Stomach (tissue), 9 donors: ENCODE data around the gene HAAO. TPM values are rescaled to one million over a fixed set of nuclear protein-coding genes. Genes with fewer than 3 reads are reported as not detected.

ENCODE experiments used
- DNase-seq, 2 donors: peaks; one replicate each; pipeline versions ENCODE4 v3.0.0 to v3.0.0-alpha.2; 2013 to 2019
- H3K27ac ChIP-seq, 5 donors: fragments of 200-600 bp in 4 of 5; sonication (generic) in 4 of 5; one replicate each; pipeline ENCODE4 v1.5.1; 2013 to 2019; ENCODE audit warnings: mild to moderate bottlenecking in 1 of 5, moderate library complexity in 1 of 5
- H3K27me3 ChIP-seq, 3 donors: fragments of 200-600 bp; sonication (generic); one replicate each; pipeline ENCODE4 v1.5.1; 2017 to 2019; ENCODE audit warnings: mixed run types in 1 of 3
- H3K36me3 ChIP-seq, 4 donors: fragments of 200-600 bp; sonication (generic); 1 replicate in 3 of 4; 2 replicates in 1 of 4; pipeline ENCODE4 v1.5.1; 2016 to 2019
- H3K4me1 ChIP-seq, 4 donors: fragments of 200-600 bp; sonication (generic); one replicate each; pipeline ENCODE4 v1.5.1; 2016 to 2019
- H3K4me3 ChIP-seq, 4 donors: fragments of 200-600 bp; sonication (generic) in 3 of 4; one replicate each; pipeline ENCODE4 v1.5.1; 2016 to 2019; ENCODE audit warnings: mild to moderate bottlenecking in 1 of 4
- H3K9me3 ChIP-seq, 4 donors: fragments of 200-600 bp; sonication (generic); one replicate each; pipeline ENCODE4 v1.5.1; 2016 to 2019
- EP300 ChIP-seq: sonication (generic); formaldehyde crosslinking; IDR thresholded peaks from one replicate; pipeline ENCODE4 v1.6.1; 2017; ENCODE audit warnings: antibody characterized with exemption
- POLR2A ChIP-seq, 4 donors: fragments of 450-650 bp; IDR thresholded peaks; one replicate each; pipeline ENCODE4 v1.6.1; 2016; ENCODE audit warnings: antibody characterized with exemption in 4 of 4, control low read depth in 2 of 4, mild to moderate bottlenecking in 1 of 4, moderate library complexity in 1 of 4
- POLR2AphosphoS5 ChIP-seq, 3 donors: sonication (generic); formaldehyde crosslinking; IDR thresholded peaks; one replicate each; pipeline ENCODE4 v1.6.1; 2016; ENCODE audit warnings: antibody characterized with exemption in 3 of 3
- WGBS, 5 donors: extraction: QIAGEN DNeasy Blood & Tissue Kit in 3 of 5; methylation state at CpG; one replicate each; pipeline versions ENCODE4 v1.1.5 to v1.1.7; 2013 to 2018; 5-methylcytosine and 5-hydroxymethylcytosine counted together
- intact Hi-C: fragments of 100-400 bp; cut with DNase I; formaldehyde crosslinking; loops from one replicate; pipeline ENCODE4 v1.15.1; 2023; ENCODE audit warnings: low total_unique reads
- polyA plus RNA-seq, 3 donors: library from polyadenylated mRNA; stranded (reverse); fragments of 200-250 nt; gene quantifications; one replicate each; pipeline ENCODE4 v1.2.3, GENCODE V29; 2013
- total RNA-seq, 5 donors: library from RNA; depleted of rRNA; stranded (reverse); fragments of >200 nt; gene quantifications; one replicate each; pipeline versions ENCODE4 v1.1.0 to v1.2.3, GENCODE V29; 2014 to 2016
- TF ChIP-seq, protein P1 (sequence below), 7 experiments: fragments of 450-650 bp in 4 of 7; fragments of 200-600 bp in 3 of 7; sonication (generic) in 3 of 7; IDR thresholded peaks; one replicate each; pipeline ENCODE4 v1.5.1; 2016 to 2019; ENCODE audit warnings: antibody characterized with exemption in 7 of 7, control low read depth in 2 of 7, mild to moderate bottlenecking in 1 of 7
- donor health status: healthy with polysubstance abuse.
- donor health status: Bipolar disorder and iron deficiency.
- donor health status: healthy.

Gene HAAO
- total and polyA plus RNA-seq, 8 donors, result 0.89 to 23.5 (median 12.7) TPM; not detected in 2

DNA sequence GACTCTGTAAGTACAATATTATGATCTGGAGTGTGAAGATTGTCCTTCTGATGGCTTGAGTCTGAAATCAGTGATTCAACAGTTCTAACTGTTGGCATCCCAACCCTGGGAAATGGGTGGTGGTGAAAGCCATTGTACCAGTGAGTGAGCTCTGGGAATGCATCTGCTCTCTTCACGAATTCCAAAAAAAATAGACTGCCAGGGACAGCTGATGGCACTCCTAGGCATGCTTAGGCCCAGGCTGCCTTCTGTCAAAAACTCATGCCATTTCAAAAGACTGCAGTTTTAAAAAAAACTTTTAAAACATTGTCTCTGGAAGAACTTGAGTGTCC, 48.8 kb downstream of the HAAO start:
- no peaks in the 10 kb centered on the region for H3K27me3 ChIP-seq
- H3K36me3 ChIP-seq, result peaks cover 6 to 48% (median 22%) of the 10 kb centered on the region in 4 donors
- no peak for DNase-seq
- H3K4me1 ChIP-seq, result peaks cover 0 to 6% (median 0%) of the 10 kb centered on the region in 4 donors
- TF ChIP-seq, protein P1, sequence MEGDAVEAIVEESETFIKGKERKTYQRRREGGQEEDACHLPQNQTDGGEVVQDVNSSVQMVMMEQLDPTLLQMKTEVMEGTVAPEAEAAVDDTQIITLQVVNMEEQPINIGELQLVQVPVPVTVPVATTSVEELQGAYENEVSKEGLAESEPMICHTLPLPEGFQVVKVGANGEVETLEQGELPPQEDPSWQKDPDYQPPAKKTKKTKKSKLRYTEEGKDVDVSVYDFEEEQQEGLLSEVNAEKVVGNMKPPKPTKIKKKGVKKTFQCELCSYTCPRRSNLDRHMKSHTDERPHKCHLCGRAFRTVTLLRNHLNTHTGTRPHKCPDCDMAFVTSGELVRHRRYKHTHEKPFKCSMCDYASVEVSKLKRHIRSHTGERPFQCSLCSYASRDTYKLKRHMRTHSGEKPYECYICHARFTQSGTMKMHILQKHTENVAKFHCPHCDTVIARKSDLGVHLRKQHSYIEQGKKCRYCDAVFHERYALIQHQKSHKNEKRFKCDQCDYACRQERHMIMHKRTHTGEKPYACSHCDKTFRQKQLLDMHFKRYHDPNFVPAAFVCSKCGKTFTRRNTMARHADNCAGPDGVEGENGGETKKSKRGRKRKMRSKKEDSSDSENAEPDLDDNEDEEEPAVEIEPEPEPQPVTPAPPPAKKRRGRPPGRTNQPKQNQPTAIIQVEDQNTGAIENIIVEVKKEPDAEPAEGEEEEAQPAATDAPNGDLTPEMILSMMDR (IDR thresholded peaks at IDR 0.05), result no peak
- no peak for TF ChIP-seq POLR2A (IDR thresholded peaks at IDR 0.05)
- TF ChIP-seq POLR2AphosphoS5 (IDR thresholded peaks at IDR 0.05), result no peak
- no peak for TF ChIP-seq EP300
- intact Hi-C loops, result no loop called here
- H3K4me3 ChIP-seq, result no peak overlapping the region
- no peaks in the 10 kb centered on the region for H3K9me3 ChIP-seq
- WGBS, 5 donors, result 84 to 96% (median 88%) methylated on average over 1 of the region's 1 CpG
- no peak overlapping the region for H3K27ac ChIP-seq

DNA sequence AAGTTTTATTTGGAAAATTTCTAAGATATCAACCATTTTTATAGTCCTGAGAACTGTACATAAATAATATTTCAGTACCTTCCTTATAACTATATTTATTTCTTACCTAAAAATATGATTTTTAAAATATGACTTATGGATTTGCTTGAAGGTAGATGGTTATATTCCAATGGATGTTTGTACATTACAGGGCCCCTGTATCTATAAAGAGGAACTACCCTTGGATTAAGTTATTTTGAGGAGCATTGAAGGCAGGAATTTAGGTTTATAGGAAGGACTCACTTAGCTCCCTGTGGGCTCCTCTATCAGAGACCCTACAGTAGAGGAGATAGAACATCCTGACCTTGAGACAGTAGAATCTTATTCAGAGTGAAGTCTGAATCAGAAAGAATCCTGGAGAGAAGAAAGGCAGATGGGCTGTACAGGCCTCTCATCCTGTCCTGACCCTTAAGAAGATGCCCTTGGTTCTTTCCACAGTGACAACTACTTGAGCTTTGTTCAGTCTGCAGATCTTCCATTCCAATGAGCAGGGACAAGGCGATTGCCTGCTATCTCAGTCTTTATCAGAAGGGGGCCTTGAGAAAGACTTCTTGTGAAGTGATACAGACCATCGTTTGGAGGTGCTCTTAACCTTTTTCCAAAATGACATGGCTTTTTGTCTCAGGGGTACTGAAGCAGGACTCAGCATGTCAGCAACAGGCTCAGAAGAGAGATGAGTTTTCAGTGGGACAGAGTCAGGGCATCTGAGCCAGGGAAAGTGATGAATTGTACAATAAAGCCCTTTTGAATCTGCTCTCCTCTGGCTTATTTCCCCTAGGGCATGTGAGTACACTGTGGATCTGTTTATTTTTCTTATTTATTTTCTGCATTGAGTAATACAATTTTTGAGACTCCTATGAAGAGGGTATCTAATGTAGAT, 49.4 kb downstream of the HAAO start:
- Histone ChIP-seq H3K36me3 (peaks cover 6 to 48% (median 20%) of the 10 kb centered on the region in 4 donors), H3K27me3 (no peaks in the 10 kb centered on the region), H3K9me3 (no peaks in the 10 kb centered on the region), H3K4me3 (no peak overlapping the region), H3K4me1 (peaks cover 0 to 6% (median 0%) of the 10 kb centered on the region in 4 donors), H3K27ac (no peak overlapping the region)
- TF ChIP-seq EP300 (no peak), POLR2A (IDR thresholded peaks at IDR 0.05) (no peak), POLR2AphosphoS5 (IDR thresholded peaks at IDR 0.05) (no peak)
- TF ChIP-seq, protein P1 (IDR thresholded peaks at IDR 0.05), result no peak
- WGBS, 5 donors, result 73 to 87% (median 82%) methylated on average over 2 of the region's 2 CpGs
- DNase-seq, result no peak
- intact Hi-C loops, result no loop called here

DNA sequence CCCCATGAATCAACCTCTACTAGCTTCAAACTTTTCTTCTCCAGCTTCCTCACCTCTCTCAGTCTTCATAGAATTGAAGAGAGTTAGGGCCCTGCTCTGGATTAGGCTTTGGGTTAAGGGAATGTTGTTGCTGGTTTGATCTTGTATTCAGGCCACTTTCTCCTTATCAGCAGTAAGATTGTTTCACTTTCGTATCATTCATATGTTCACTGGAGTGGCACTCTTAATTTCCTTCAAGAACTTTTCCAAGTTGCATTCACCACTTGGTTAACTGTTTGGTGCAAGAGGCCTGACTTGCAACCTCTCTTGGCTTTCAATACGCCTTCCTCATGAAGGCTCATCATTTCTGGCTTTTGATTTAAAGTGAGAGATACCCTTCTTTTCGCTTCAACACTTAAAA, 51.2 kb downstream of the HAAO start:
- WGBS, 5 donors, result 67 to 85% (median 70%) methylated on average over 3 of the region's 3 CpGs
- H3K27ac ChIP-seq, result no peak overlapping the region

DNA sequence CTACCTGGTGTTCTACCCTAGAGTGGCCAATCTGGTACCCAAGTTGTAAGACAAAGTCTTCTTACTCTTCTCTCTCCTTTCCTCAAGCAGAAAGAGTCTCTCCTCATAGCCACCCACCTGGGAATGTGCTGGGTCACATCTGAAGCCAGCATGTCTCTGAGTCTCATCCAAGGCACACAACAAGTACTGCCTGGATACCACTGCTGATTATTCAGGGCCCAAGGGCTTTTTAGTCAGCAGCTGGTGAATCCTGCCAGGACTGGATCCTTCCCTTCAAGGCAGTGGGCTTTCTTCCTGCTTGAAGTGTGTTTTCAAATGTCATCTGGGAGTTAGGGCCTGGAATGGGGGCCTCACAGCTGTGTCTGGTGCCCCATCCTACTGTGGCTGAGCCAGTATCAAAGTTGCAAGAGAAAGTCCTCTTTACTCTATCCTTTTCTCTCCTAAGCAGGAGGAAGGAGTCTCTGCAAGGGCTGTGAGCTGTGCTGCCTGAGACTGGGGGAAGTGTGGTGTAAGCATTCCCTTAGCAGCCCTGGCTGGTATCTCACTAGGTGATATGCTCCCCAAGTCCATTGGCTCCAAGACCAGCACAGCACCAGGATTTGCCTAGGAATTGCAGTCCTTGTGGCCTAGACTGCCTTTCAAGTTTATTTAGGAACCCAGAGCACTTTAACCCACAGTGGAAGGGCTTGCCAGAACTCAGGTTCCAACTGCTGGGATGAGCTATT, 55.6 kb downstream of the HAAO start:
- no peaks in the 10 kb centered on the region for H3K27me3 ChIP-seq
- TF ChIP-seq, protein P1 (IDR thresholded peaks at IDR 0.05), result no peak
- no peak for TF ChIP-seq EP300
- no peak for TF ChIP-seq POLR2A (IDR thresholded peaks at IDR 0.05)
- TF ChIP-seq POLR2AphosphoS5 (IDR thresholded peaks at IDR 0.05), result no peak
- H3K9me3 ChIP-seq, result peaks cover 0 to 7% (median 2%) of the 10 kb centered on the region in 4 donors
- H3K4me1 ChIP-seq, result peaks cover 0 to 6% (median 0%) of the 10 kb centered on the region in 4 donors
- no peak for DNase-seq
- peaks cover 2 to 64% (median 41%) of the 10 kb centered on the region in 4 donors for H3K36me3 ChIP-seq
- no peak overlapping the region for H3K4me3 ChIP-seq
- intact Hi-C loops, result no loop called here
- no peak overlapping the region for H3K27ac ChIP-seq

More for the DNA sequence above, 51.2 kb downstream of the HAAO start:
- peaks cover 0 to 6% (median 0%) of the 10 kb centered on the region in 4 donors for H3K4me1 ChIP-seq
- intact Hi-C loops, result no loop called here
- no peak for TF ChIP-seq EP300
- no peak for TF ChIP-seq POLR2AphosphoS5 (IDR thresholded peaks at IDR 0.05)
- TF ChIP-seq POLR2A (IDR thresholded peaks at IDR 0.05), result no peak
- TF ChIP-seq, protein P1 (IDR thresholded peaks at IDR 0.05), result no peak
- no peaks in the 10 kb centered on the region for H3K27me3 ChIP-seq
- peaks cover 2 to 49% (median 22%) of the 10 kb centered on the region in 4 donors for H3K36me3 ChIP-seq
- peaks cover 0 to 2% (median 0%) of the 10 kb centered on the region in 4 donors for H3K9me3 ChIP-seq
- no peak overlapping the region for H3K4me3 ChIP-seq
- no peak for DNase-seq
